Measurements from ENCODE around the gene HK1.

The HK1 gene

DNA sequence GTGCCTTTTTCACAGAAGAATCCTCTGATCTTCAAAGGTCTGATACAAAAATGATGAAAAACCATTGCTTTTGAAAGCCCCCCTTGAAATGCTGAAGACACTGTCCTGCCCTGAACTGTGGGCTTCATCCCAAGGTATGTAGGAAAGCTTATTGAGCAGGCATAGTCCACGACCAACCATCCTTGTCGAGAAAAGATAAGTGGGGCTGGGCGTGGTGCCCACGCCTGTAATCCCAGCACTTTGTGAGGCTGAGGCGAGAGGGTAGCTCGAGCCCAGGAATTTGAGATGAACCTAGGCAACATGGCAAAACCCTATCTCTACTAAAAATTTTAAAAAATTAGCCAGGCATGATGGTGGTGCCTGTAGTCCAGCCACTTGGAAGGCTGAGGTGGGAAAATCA lies 112.9 kb downstream of the HK1 start:
- WGBS (ENCODE audit: insufficient coverage): 100% methylated on average over 4 of the region's 6 CpGs
- ChIA-PET POLR2A (no interaction called here), CTCF (interaction anchor here (0.7 to 9.4 kb wide), 10 partner anchors 8 to 192 kb away, joined by 3 to 209 read pairs (median 4); no protein-coding TSS in a partner anchor)
- H3K27ac ChIP-seq (ENCODE audit: insufficient read depth in 1 of 2, low read depth in 1 of 2, low read length in 2 of 2, poor library complexity in 1 of 2, severe bottlenecking in 2 of 2): no peak overlapping the region
- H3K4me3 ChIP-seq (ENCODE audit: control insufficient read depth in 1 of 7, extremely low read depth in 1 of 7, insufficient read depth in 4 of 7, low read depth in 2 of 7, low read length in 6 of 7): no peak overlapping the region
- H3K27me3 ChIP-seq (replicated peaks in 2 of 5; ENCODE audit: control insufficient read depth in 4 of 5, insufficient read depth in 5 of 5, low read length in 4 of 5): no peaks in the 10 kb centered on the region
- DNase-seq: no peak
- H3K9me3 ChIP-seq (ENCODE audit: control extremely low read depth in 1 of 5, control insufficient read depth in 4 of 5, insufficient read depth in 2 of 5, low read depth in 1 of 5, low read length in 4 of 5): no peaks in the 10 kb centered on the region
- peaks cover 6 to 50% (median 44%) of the 10 kb centered on the region in 4 experiments for H3K36me3 ChIP-seq (ENCODE audit: control insufficient read depth in 4 of 4, insufficient read depth in 4 of 4, low read length in 3 of 4)
- peaks cover 0 to 18% (median 18%) of the 10 kb centered on the region in 4 experiments for H3K4me1 ChIP-seq (ENCODE audit: control extremely low read depth in 1 of 4, control insufficient read depth in 4 of 4, insufficient read depth in 4 of 4, low read length in 3 of 4)

DNA sequence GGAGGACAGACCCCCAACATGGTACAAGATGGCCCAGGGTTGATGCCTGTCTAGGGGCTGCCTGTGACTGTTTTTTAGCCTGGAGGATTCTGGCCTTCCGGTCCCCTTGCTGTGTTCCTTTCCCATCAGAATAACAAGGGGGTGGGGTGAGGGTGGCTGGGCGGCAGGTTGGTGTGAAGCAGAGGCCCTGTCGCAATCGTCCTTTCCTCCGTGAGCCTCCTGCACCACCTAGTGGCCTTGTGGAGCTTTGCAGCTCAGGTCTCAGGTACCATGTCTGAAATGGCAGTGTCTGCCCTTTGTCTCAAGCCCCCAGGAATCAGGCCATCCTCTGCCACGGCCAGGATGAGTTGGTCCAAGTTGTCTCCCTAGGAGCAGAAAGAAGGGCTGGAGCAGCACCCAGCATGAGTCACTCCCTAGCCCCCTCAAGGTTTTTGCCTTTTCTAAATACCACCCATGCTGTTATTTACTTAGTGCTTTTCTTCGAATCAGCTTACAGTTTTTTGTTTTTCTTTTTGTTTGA lies 114.2 kb downstream of the HK1 start:
- POLR2A ChIA-PET: no interaction called here
- 2% methylated on average over 6 of the region's 7 CpGs for WGBS (ENCODE audit: insufficient coverage)
- CTCF ChIA-PET: interaction anchor here (0.9 to 9.4 kb wide), 22 partner anchors 10 to 387 kb away, joined by 3 to 209 read pairs (median 4); no protein-coding TSS in a partner anchor

DNA sequence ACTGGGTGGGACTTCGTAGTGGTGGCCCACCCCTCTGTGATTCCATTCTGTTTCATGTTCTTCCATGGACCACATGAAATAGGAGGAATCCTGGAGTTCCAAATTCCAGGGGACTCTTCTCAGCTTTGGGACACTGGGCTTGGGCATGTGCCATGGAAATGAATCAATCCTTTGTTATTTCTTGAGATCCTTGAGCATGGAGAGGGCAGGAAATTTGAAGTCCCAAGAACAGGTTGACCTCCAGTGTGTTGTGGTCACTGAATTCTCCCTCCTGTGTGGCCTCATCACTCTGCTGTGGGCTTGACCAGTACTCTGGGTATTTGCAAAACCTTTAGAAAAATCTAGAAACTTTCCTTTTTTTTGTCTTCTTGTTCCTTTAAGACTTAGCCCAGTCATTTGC lies 115.7 kb downstream of the HK1 start:
- Histone ChIP-seq H3K27ac (ENCODE audit: insufficient read depth in 1 of 2, low read depth in 1 of 2, low read length in 2 of 2, poor library complexity in 1 of 2, severe bottlenecking in 2 of 2) (no peak overlapping the region), H3K4me3 (ENCODE audit: control insufficient read depth in 1 of 7, extremely low read depth in 1 of 7, insufficient read depth in 4 of 7, low read depth in 2 of 7, low read length in 6 of 7) (no peak overlapping the region), H3K4me1 (ENCODE audit: control extremely low read depth in 1 of 4, control insufficient read depth in 4 of 4, insufficient read depth in 4 of 4, low read length in 3 of 4) (peaks cover 0 to 18% (median 18%) of the 10 kb centered on the region in 4 experiments), H3K36me3 (ENCODE audit: control insufficient read depth in 4 of 4, insufficient read depth in 4 of 4, low read length in 3 of 4) (peaks cover 2 to 54% (median 34%) of the 10 kb centered on the region in 4 experiments), H3K9me3 (ENCODE audit: control extremely low read depth in 1 of 5, control insufficient read depth in 4 of 5, insufficient read depth in 2 of 5, low read depth in 1 of 5, low read length in 4 of 5) (no peaks in the 10 kb centered on the region), H3K27me3 (replicated peaks in 2 of 5; ENCODE audit: control insufficient read depth in 4 of 5, insufficient read depth in 5 of 5, low read length in 4 of 5) (no peaks in the 10 kb centered on the region)
- 86% methylated on average over 1 of the region's 1 CpG for WGBS (ENCODE audit: insufficient coverage)
- ChIA-PET POLR2A (no interaction called here), CTCF (interaction anchor here (0.9 to 9.4 kb wide), 4 partner anchors 14 to 388 kb away, joined by 3 to 209 read pairs (median 18); no protein-coding TSS in a partner anchor)
- DNase-seq: no peak

More for the DNA sequence above, 114.2 kb downstream of the HK1 start:
- H3K27ac ChIP-seq (ENCODE audit: insufficient read depth in 1 of 2, low read depth in 1 of 2, low read length in 2 of 2, poor library complexity in 1 of 2, severe bottlenecking in 2 of 2): no peak overlapping the region
- H3K9me3 ChIP-seq (ENCODE audit: control extremely low read depth in 1 of 5, control insufficient read depth in 4 of 5, insufficient read depth in 2 of 5, low read depth in 1 of 5, low read length in 4 of 5): no peaks in the 10 kb centered on the region
- DNase-seq: peak; percentile 78 to 90 (median 84)
- H3K36me3 ChIP-seq (ENCODE audit: control insufficient read depth in 4 of 4, insufficient read depth in 4 of 4, low read length in 3 of 4): peaks cover 5 to 57% (median 40%) of the 10 kb centered on the region in 4 experiments
- H3K4me1 ChIP-seq (ENCODE audit: control extremely low read depth in 1 of 4, control insufficient read depth in 4 of 4, insufficient read depth in 4 of 4, low read length in 3 of 4): peaks cover 0 to 18% (median 18%) of the 10 kb centered on the region in 4 experiments
- H3K27me3 ChIP-seq (replicated peaks in 2 of 5; ENCODE audit: control insufficient read depth in 4 of 5, insufficient read depth in 5 of 5, low read length in 4 of 5): no peaks in the 10 kb centered on the region
- no peak overlapping the region for H3K4me3 ChIP-seq (ENCODE audit: control insufficient read depth in 1 of 7, extremely low read depth in 1 of 7, insufficient read depth in 4 of 7, low read depth in 2 of 7, low read length in 6 of 7)

DNA sequence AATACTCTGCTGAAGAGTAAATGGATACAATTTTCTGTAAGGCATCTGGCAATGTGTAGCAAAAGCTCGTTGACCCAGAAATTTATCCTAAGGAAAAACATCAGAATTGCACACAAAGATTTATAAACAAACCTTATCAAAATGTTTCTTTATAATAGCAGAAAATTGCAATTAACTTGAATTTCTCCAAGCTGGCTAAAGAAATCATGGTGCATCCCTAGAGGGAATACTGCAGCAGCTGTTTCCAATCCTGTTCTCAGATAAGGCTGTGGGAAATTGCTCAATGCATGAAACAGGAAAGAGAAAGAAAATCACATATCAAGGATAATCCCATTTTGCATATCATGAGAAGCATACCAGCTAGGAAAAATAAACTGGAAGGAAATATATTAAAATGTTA lies 119.7 kb downstream of the HK1 start:
- ChIA-PET CTCF (interaction anchor here (0.8 to 2.0 kb wide), 4 partner anchors 9 to 181 kb away, joined by 3 to 5 read pairs (median 4); no protein-coding TSS in a partner anchor), POLR2A (interaction anchor here (0.5 to 1.3 kb wide), 2 partner anchors 8 to 800 kb away, joined by 3 to 6 read pairs; no protein-coding TSS in a partner anchor)
- no peaks in the 10 kb centered on the region for H3K27me3 ChIP-seq (replicated peaks in 2 of 5; ENCODE audit: control insufficient read depth in 4 of 5, insufficient read depth in 5 of 5, low read length in 4 of 5)
- DNase-seq: no peak
- H3K4me1 ChIP-seq (ENCODE audit: control extremely low read depth in 1 of 4, control insufficient read depth in 4 of 4, insufficient read depth in 4 of 4, low read length in 3 of 4): no peaks in the 10 kb centered on the region
- H3K36me3 ChIP-seq (ENCODE audit: control insufficient read depth in 4 of 4, insufficient read depth in 4 of 4, low read length in 3 of 4): peaks cover 2 to 61% (median 39%) of the 10 kb centered on the region in 4 experiments
- WGBS (ENCODE audit: insufficient coverage): no CpG with 5 or more reads among the region's 1 CpG
- H3K27ac ChIP-seq (ENCODE audit: insufficient read depth in 1 of 2, low read depth in 1 of 2, low read length in 2 of 2, poor library complexity in 1 of 2, severe bottlenecking in 2 of 2): no peak overlapping the region
- H3K4me3 ChIP-seq (ENCODE audit: control insufficient read depth in 1 of 7, extremely low read depth in 1 of 7, insufficient read depth in 4 of 7, low read depth in 2 of 7, low read length in 6 of 7): no peak overlapping the region
- H3K9me3 ChIP-seq (ENCODE audit: control extremely low read depth in 1 of 5, control insufficient read depth in 4 of 5, insufficient read depth in 2 of 5, low read depth in 1 of 5, low read length in 4 of 5): no peaks in the 10 kb centered on the region

DNA sequence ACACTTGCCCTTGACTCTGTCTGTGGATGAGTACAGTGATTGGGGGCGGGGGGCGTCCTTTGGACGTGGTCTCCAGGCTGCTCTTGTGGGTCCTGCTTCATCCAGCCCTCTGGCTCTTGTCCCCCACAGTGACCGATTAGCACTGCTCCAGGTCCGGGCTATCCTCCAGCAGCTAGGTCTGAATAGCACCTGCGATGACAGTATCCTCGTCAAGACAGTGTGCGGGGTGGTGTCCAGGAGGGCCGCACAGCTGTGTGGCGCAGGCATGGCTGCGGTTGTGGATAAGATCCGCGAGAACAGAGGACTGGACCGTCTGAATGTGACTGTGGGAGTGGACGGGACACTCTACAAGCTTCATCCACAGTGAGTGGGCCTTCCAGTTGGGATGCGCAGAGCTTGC lies 120.2 kb downstream of the HK1 start:
- no peaks in the 10 kb centered on the region for H3K9me3 ChIP-seq (ENCODE audit: control extremely low read depth in 1 of 5, control insufficient read depth in 4 of 5, insufficient read depth in 2 of 5, low read depth in 1 of 5, low read length in 4 of 5)
- no peak overlapping the region for H3K27ac ChIP-seq (ENCODE audit: insufficient read depth in 1 of 2, low read depth in 1 of 2, low read length in 2 of 2, poor library complexity in 1 of 2, severe bottlenecking in 2 of 2)
- ChIA-PET POLR2A (interaction anchor here (1.3 kb wide), 1 partner anchor 9 kb away, joined by 6 read pairs; no protein-coding TSS in a partner anchor), CTCF (interaction anchor here (0.8 to 2.0 kb wide), 4 partner anchors 9 to 244 kb away, joined by 3 to 5 read pairs (median 4); no protein-coding TSS in a partner anchor)
- WGBS (ENCODE audit: insufficient coverage): over 99% methylated on average over 15 of the region's 16 CpGs
- H3K36me3 ChIP-seq (ENCODE audit: control insufficient read depth in 4 of 4, insufficient read depth in 4 of 4, low read length in 3 of 4): peaks cover 2 to 63% (median 41%) of the 10 kb centered on the region in 4 experiments
- H3K4me3 ChIP-seq (ENCODE audit: control insufficient read depth in 1 of 7, extremely low read depth in 1 of 7, insufficient read depth in 4 of 7, low read depth in 2 of 7, low read length in 6 of 7): no peak overlapping the region
- DNase-seq: no peak
- no peaks in the 10 kb centered on the region for H3K27me3 ChIP-seq (replicated peaks in 2 of 5; ENCODE audit: control insufficient read depth in 4 of 5, insufficient read depth in 5 of 5, low read length in 4 of 5)
- H3K4me1 ChIP-seq (ENCODE audit: control extremely low read depth in 1 of 4, control insufficient read depth in 4 of 4, insufficient read depth in 4 of 4, low read length in 3 of 4): no peaks in the 10 kb centered on the region

DNA sequence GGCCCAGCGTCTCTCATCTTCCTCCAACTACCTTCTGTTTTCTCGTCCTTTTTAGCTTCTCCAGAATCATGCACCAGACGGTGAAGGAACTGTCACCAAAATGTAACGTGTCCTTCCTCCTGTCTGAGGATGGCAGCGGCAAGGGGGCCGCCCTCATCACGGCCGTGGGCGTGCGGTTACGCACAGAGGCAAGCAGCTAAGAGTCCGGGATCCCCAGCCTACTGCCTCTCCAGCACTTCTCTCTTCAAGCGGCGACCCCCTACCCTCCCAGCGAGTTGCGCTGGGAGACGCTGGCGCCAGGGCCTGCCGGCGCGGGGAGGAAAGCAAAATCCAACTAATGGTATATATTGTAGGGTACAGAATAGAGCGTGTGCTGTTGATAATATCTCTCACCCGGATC lies 122.6 kb downstream of the HK1 start:
- H3K4me3 ChIP-seq (ENCODE audit: control insufficient read depth in 1 of 7, extremely low read depth in 1 of 7, insufficient read depth in 4 of 7, low read depth in 2 of 7, low read length in 6 of 7): no peak overlapping the region
- CTCF ChIA-PET: no interaction called here
- 95% methylated on average over 11 of the region's 23 CpGs for WGBS (ENCODE audit: insufficient coverage)
- no peaks in the 10 kb centered on the region for H3K4me1 ChIP-seq (ENCODE audit: control extremely low read depth in 1 of 4, control insufficient read depth in 4 of 4, insufficient read depth in 4 of 4, low read length in 3 of 4)
- no peak overlapping the region for H3K27ac ChIP-seq (ENCODE audit: insufficient read depth in 1 of 2, low read depth in 1 of 2, low read length in 2 of 2, poor library complexity in 1 of 2, severe bottlenecking in 2 of 2)
- no peaks in the 10 kb centered on the region for H3K9me3 ChIP-seq (ENCODE audit: control extremely low read depth in 1 of 5, control insufficient read depth in 4 of 5, insufficient read depth in 2 of 5, low read depth in 1 of 5, low read length in 4 of 5)
- no peak for DNase-seq
- peaks cover 2 to 56% (median 30%) of the 10 kb centered on the region in 4 experiments for H3K36me3 ChIP-seq (ENCODE audit: control insufficient read depth in 4 of 4, insufficient read depth in 4 of 4, low read length in 3 of 4)
- POLR2A ChIA-PET: interaction anchor here (0.5 kb wide), 1 partner anchor 156 kb away, joined by 3 read pairs; no protein-coding TSS in a partner anchor
- no peaks in the 10 kb centered on the region for H3K27me3 ChIP-seq (replicated peaks in 2 of 5; ENCODE audit: control insufficient read depth in 4 of 5, insufficient read depth in 5 of 5, low read length in 4 of 5)

DNA sequence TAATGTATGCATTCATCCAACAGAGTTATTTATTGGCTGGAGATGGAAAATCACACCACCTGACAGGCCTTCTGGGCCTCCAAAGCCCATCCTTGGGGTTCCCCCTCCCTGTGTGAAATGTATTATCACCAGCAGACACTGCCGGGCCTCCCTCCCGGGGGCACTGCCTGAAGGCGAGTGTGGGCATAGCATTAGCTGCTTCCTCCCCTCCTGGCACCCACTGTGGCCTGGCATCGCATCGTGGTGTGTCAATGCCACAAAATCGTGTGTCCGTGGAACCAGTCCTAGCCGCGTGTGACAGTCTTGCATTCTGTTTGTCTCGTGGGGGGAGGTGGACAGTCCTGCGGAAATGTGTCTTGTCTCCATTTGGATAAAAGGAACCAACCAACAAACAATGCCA lies 123.1 kb downstream of the HK1 start:
- peaks cover 2 to 54% (median 30%) of the 10 kb centered on the region in 4 experiments for H3K36me3 ChIP-seq (ENCODE audit: control insufficient read depth in 4 of 4, insufficient read depth in 4 of 4, low read length in 3 of 4)
- POLR2A ChIA-PET: no interaction called here
- CTCF ChIA-PET: no interaction called here

More for the DNA sequence above, 123.1 kb downstream of the HK1 start:
- WGBS (ENCODE audit: insufficient coverage): 96% methylated on average over 9 of the region's 11 CpGs
- H3K9me3 ChIP-seq (ENCODE audit: control extremely low read depth in 1 of 5, control insufficient read depth in 4 of 5, insufficient read depth in 2 of 5, low read depth in 1 of 5, low read length in 4 of 5): no peaks in the 10 kb centered on the region
- H3K27me3 ChIP-seq (replicated peaks in 2 of 5; ENCODE audit: control insufficient read depth in 4 of 5, insufficient read depth in 5 of 5, low read length in 4 of 5): no peaks in the 10 kb centered on the region
- DNase-seq: no peak
- no peak overlapping the region for H3K4me3 ChIP-seq (ENCODE audit: control insufficient read depth in 1 of 7, extremely low read depth in 1 of 7, insufficient read depth in 4 of 7, low read depth in 2 of 7, low read length in 6 of 7)
- no peaks in the 10 kb centered on the region for H3K4me1 ChIP-seq (ENCODE audit: control extremely low read depth in 1 of 4, control insufficient read depth in 4 of 4, insufficient read depth in 4 of 4, low read length in 3 of 4)
- H3K27ac ChIP-seq (ENCODE audit: insufficient read depth in 1 of 2, low read depth in 1 of 2, low read length in 2 of 2, poor library complexity in 1 of 2, severe bottlenecking in 2 of 2): no peak overlapping the region

Data from common myeloid progenitor, CD34-positive (primary cell).